HepG2 (cell line): ENCODE measurements around the gene COBL. TPM values are rescaled to one million over a fixed set of nuclear protein-coding genes. Genes with fewer than 3 reads are reported as not detected.

Source experiments
- ATAC-seq: fragments of 200-7000 bp; cut with Tn5 transposase; 3 replicates; pipeline ENCODE4 v1.9.1; 2020; ENCODE audit warnings: mild to moderate bottlenecking, moderate library complexity
- BruUV-seq: library from RNA; stranded (reverse); fragments of 400-500 nt; replicated peaks from 2 replicates; lab custom pipeline; 2021; lab: Mats Ljungman, UMichigan
- CTCF ChIA-PET: fragments of 300-600 bp; formaldehyde crosslinking; extraction: SDS; loops from one replicate; lab custom pipeline; 2021; ENCODE audit warnings: low total read pairs, inconsistent platforms, low intra/inter-chr PET ratio; lab: Yijun Ruan, JAX
- POLR2A ChIA-PET: fragments of 350-600 bp; sonication (Branson Sonifier 250); formaldehyde crosslinking; loops from one replicate; lab custom pipeline; 2020; ENCODE audit warnings: antibody characterized with exemption, inconsistent platforms; lab: Yijun Ruan, JAX
- DNase-seq: peaks from one replicate; pipeline ENCODE4 v3.0.0-alpha.2; 2015; ENCODE audit warnings: low spot score
- FAIRE-seq: peaks from 3 replicates; lab custom pipeline; 2011; peaks lifted over from hg19 to GRCh38; lab: Jason Lieb, UNC
- H2AFZ ChIP-seq: one replicate; pipeline ENCODE4 v1.6.1; 2011; ENCODE audit warnings: low read length, inconsistent platforms
- H3K27ac ChIP-seq: fragments of 300-600 bp; 3 replicates; pipeline ENCODE4 v1.8.0; 2011; ENCODE audit warnings: mixed run types, mild to moderate bottlenecking, mixed read lengths, low read length, inconsistent platforms; ENCODE audit not compliant: insufficient read depth; ENCODE audit errors: extremely low read length
- H3K27me3 ChIP-seq, 2 experiments: fragments of 200-600 bp in 1 of 2; 2 replicates in 1 of 2; 3 replicates in 1 of 2; pipeline versions ENCODE4 v1.6.0 to v1.8.0; 2011; ENCODE audit warnings: low read length in 2 of 2, mild to moderate bottlenecking in 2 of 2, moderate library complexity in 2 of 2, inconsistent platforms in 1 of 2; ENCODE audit not compliant: insufficient read depth in 2 of 2, control insufficient read depth in 1 of 2
- H3K36me3 ChIP-seq, 2 experiments: fragments of 200-600 bp in 1 of 2; replicated peaks in 1 of 2; 2 replicates in 1 of 2; 3 replicates in 1 of 2; pipeline versions ENCODE4 v1.5.1 to v1.8.0; 2011; ENCODE audit warnings: low read length in 2 of 2, inconsistent platforms in 1 of 2; ENCODE audit not compliant: insufficient read depth in 2 of 2, control insufficient read depth in 1 of 2
- H3K4me1 ChIP-seq: 2 replicates; pipeline ENCODE4 v1.5.1; 2012; ENCODE audit warnings: low read length, inconsistent platforms; ENCODE audit not compliant: insufficient read depth
- H3K4me2 ChIP-seq: 2 replicates; pipeline ENCODE4 v1.6.0; 2011; ENCODE audit warnings: low read depth, low read length, inconsistent platforms
- H3K4me3 ChIP-seq, 3 experiments: fragments of 200-600 bp in 1 of 3; sonication (generic), shearing (Covaris generic) in 1 of 3; replicated peaks in 1 of 3; 2 replicates each; pipeline ENCODE4 v1.5.1; 2011 to 2016; ENCODE audit warnings: low read length in 3 of 3, inconsistent platforms in 2 of 3, low read depth in 2 of 3, mild to moderate bottlenecking in 2 of 3, control low read depth in 1 of 3, mixed read lengths in 1 of 3; ENCODE audit not compliant: insufficient read depth in 1 of 3
- H3K79me2 ChIP-seq: one replicate; pipeline ENCODE4 v1.6.1; 2011; ENCODE audit warnings: low read length, inconsistent platforms; ENCODE audit not compliant: insufficient read depth
- H3K9ac ChIP-seq: 2 replicates; pipeline ENCODE4 v1.6.0; 2011; ENCODE audit warnings: mild to moderate bottlenecking, low read depth, low read length, inconsistent platforms; ENCODE audit not compliant: insufficient read depth
- H3K9me3 ChIP-seq: 2 replicates; pipeline ENCODE4 v1.5.1; 2012; ENCODE audit warnings: mild to moderate bottlenecking, low read length
- H4K20me1 ChIP-seq: 2 replicates; pipeline ENCODE4 v1.6.0; 2011; ENCODE audit warnings: inconsistent platforms, mild to moderate bottlenecking, low read length, moderate library complexity; ENCODE audit not compliant: insufficient read depth
- ARHGAP35 ChIP-seq: sonication (generic); formaldehyde crosslinking; IDR thresholded peaks from 2 replicates; pipeline ENCODE4 v1.9.0; 2022; ENCODE audit warnings: mild to moderate bottlenecking, inconsistent platforms, moderate library complexity, missing genetic modification reagents, borderline replicate concordance
- DNMT1 ChIP-seq: sonication (generic); formaldehyde crosslinking; IDR thresholded peaks from 2 replicates; pipeline ENCODE4 v1.5.1; 2020; ENCODE audit warnings: mild to moderate bottlenecking, missing genetic modification reagents
- HDAC2 ChIP-seq: sonication (generic); formaldehyde crosslinking; IDR thresholded peaks from 2 replicates; pipeline ENCODE4 v1.4.0; 2020; ENCODE audit warnings: missing genetic modification reagents
- JUN ChIP-seq: sonication (generic); formaldehyde crosslinking; IDR thresholded peaks from 2 replicates; pipeline ENCODE4 v1.4.0; 2020; ENCODE audit warnings: mild to moderate bottlenecking, missing genetic modification reagents
- NCOA1 ChIP-seq: sonication (generic); formaldehyde crosslinking; IDR thresholded peaks from 2 replicates; pipeline ENCODE4 v1.9.0; 2021; ENCODE audit warnings: missing genetic modification reagents
- NRL ChIP-seq: sonication (generic); formaldehyde crosslinking; IDR thresholded peaks from 2 replicates; pipeline ENCODE4 v1.5.0; 2020; ENCODE audit warnings: missing genetic modification reagents, mild to moderate bottlenecking, moderate library complexity, borderline replicate concordance
- PHF20 ChIP-seq: sonication (generic); formaldehyde crosslinking; IDR thresholded peaks from 2 replicates; pipeline ENCODE4 v1.5.0; 2020; ENCODE audit warnings: mild to moderate bottlenecking, missing genetic modification reagents
- RAD21 ChIP-seq: fragments of 450-650 bp; formaldehyde crosslinking; IDR thresholded peaks from 2 replicates; pipeline ENCODE4 v1.5.0; 2020; ENCODE audit warnings: mild to moderate bottlenecking
- RBM39 ChIP-seq: fragments of 200-400 bp; formaldehyde crosslinking; IDR thresholded peaks from one replicate; pipeline ENCODE4 v1.6.1; 2018; ENCODE audit warnings: antibody characterized with exemption, mild to moderate bottlenecking, low read depth, low read length; ENCODE audit not compliant: poor library complexity, severe bottlenecking
- RNF2 ChIP-seq: fragments of 450-650 bp; conservative IDR thresholded peaks from 2 replicates; pipeline ENCODE4 v1.6.1; 2016; ENCODE audit warnings: low read depth
- SIX4 ChIP-seq: sonication (generic); formaldehyde crosslinking; IDR thresholded peaks from 2 replicates; pipeline ENCODE4 v1.4.0; 2020; ENCODE audit warnings: missing genetic modification reagents
- ZNF589 ChIP-seq: sonication (generic); formaldehyde crosslinking; conservative IDR thresholded peaks from 2 replicates; pipeline ENCODE4 v1.8.0; 2022; ENCODE audit warnings: mild to moderate bottlenecking, moderate library complexity, missing genetic modification reagents
- ZNF7 ChIP-seq: IDR thresholded peaks from 2 replicates; pipeline ENCODE4 v1.6.1; 2016; ENCODE audit warnings: missing biosample characterization, missing genetic modification reagents
- ZNF761 ChIP-seq: sonication (generic); formaldehyde crosslinking; conservative IDR thresholded peaks from 2 replicates; pipeline ENCODE4 v1.4.0; 2020; ENCODE audit warnings: mild to moderate bottlenecking, missing genetic modification reagents
- WGBS: methylation state at CpG from one replicate; pipeline ENCODE4 v1.1.6; 2017; ENCODE audit warnings: low lambda C conversion rate; 5-methylcytosine and 5-hydroxymethylcytosine counted together
- in situ Hi-C: cut with HindIII; loops from 2 replicates; pipeline ENCODE4 v1.10.0; 2017; ENCODE audit warnings: low pct_unique_long_range_greater_than_20kb; ENCODE audit not compliant: extremely low pct_ligation_motif_present
- intact Hi-C: fragments of 100-400 bp; cut with micrococcal nuclease; formaldehyde crosslinking; loops from one replicate; pipeline ENCODE4 v1.10.0; 2022; ENCODE audit not compliant: unreplicated experiment
- polyA plus RNA-seq, 8 experiments: library from polyadenylated mRNA; depleted of rRNA in 3 of 8; stranded (reverse) in 7 of 8; unstranded in 1 of 8; fragments of >200 nt; fragmentation: Illumina TruSeq in 4 of 8; extraction: Trizol in 4 of 8; gene quantifications; 2 replicates each; pipeline versions ENCODE4 v1.2.1 to v1.2.3, GENCODE V29; 2011 to 2016; ENCODE audit warnings: low read depth in 4 of 8, missing spikeins in 1 of 8, mixed read lengths in 1 of 8; ENCODE audit not compliant: insufficient read depth in 1 of 8
- total RNA-seq, 5 experiments: library from RNA; depleted of rRNA; stranded (reverse); fragments of >200 nt; fragmentation: Illumina TruSeq; extraction: Trizol; gene quantifications; 2 replicates each; pipeline ENCODE4 v1.2.3, GENCODE V29; 2016; ENCODE audit warnings: low read depth in 1 of 5
- TF ChIP-seq, protein P1 (sequence below): sonication (generic); formaldehyde crosslinking; IDR thresholded peaks from 2 replicates; pipeline ENCODE4 v1.9.0; 2021; ENCODE audit warnings: missing genetic modification reagents, borderline replicate concordance

The COBL gene
- total and polyA plus RNA-seq, 2 of the 13 experiments (the other 11 are each of a cell fraction or from before 2014, with no cell fraction given) = 3.8 to 4.9 TPM

DNA sequence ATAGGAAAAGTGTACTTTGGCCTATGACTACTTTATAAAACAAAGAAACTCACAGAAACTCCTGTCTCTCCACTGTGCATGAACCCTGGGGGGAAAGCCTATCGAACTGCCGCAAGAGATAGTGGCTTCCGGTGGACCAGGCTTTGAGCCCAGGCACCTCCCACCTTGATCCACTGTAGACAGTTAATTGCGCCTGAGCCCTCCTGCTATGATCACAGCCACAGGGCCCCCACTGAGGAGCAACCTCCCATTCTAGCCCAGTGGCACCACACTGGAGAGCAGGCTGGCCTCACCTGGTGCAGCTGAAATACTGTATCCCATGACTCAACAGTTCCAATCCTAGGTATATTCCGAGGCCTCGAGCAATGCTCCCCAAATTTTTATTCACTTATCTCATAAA is 98.8 kb downstream of the COBL start:
- in situ Hi-C loops = no loop called here
- TF ChIP-seq RNF2 (no peak), ZNF589 (CRISPR knock-in tag) (no peak), SIX4 (CRISPR knock-in tag) (no peak), DNMT1 (CRISPR knock-in tag) (no peak), ZNF7 (CRISPR knock-in tag) (no peak), HDAC2 (CRISPR knock-in tag) (no peak), RAD21 (CRISPR knock-in tag) (no peak), JUN (no peak), NCOA1 (CRISPR knock-in tag) (no peak), PHF20 (no peak), ARHGAP35 (CRISPR knock-in tag) (no peak), NRL (CRISPR knock-in tag) (no peak), RBM39 (no peak), ZNF761 (no peak)
- TF ChIP-seq, protein P1, sequence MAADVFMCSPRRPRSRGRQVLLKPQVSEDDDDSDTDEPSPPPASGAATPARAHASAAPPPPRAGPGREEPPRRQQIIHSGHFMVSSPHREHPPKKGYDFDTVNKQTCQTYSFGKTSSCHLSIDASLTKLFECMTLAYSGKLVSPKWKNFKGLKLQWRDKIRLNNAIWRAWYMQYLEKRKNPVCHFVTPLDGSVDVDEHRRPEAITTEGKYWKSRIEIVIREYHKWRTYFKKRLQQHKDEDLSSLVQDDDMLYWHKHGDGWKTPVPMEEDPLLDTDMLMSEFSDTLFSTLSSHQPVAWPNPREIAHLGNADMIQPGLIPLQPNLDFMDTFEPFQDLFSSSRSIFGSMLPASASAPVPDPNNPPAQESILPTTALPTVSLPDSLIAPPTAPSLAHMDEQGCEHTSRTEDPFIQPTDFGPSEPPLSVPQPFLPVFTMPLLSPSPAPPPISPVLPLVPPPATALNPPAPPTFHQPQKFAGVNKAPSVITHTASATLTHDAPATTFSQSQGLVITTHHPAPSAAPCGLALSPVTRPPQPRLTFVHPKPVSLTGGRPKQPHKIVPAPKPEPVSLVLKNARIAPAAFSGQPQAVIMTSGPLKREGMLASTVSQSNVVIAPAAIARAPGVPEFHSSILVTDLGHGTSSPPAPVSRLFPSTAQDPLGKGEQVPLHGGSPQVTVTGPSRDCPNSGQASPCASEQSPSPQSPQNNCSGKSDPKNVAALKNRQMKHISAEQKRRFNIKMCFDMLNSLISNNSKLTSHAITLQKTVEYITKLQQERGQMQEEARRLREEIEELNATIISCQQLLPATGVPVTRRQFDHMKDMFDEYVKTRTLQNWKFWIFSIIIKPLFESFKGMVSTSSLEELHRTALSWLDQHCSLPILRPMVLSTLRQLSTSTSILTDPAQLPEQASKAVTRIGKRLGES = no peak
- no peaks in the 10 kb centered on the region for H3K9me3 ChIP-seq
- WGBS = 95% methylated on average over 2 of the region's 6 CpGs
- FAIRE-seq = no peak
- peaks cover 3% of the 10 kb centered on the region for H3K79me2 ChIP-seq
- CTCF ChIA-PET = no interaction called here
- intact Hi-C loops = no loop called here
- BruUV-seq = no TSS peak
- 0 out of 2 replicates have a peak, but pooled peaks cover 5% of the 10 kb centered on the region for H4K20me1 ChIP-seq
- no peak overlapping the region for H2AFZ ChIP-seq
- no peak for DNase-seq
- peaks cover 3 to 9% of the 10 kb centered on the region in 2 experiments; a peak in 2 of 5 replicates for H3K36me3 ChIP-seq
- no peaks in the 10 kb centered on the region for H3K4me1 ChIP-seq
- H3K4me2 ChIP-seq = no peak overlapping the region
- no peak overlapping the region for H3K9ac ChIP-seq
- no peak overlapping the region for H3K27ac ChIP-seq
- no peak overlapping the region for H3K4me3 ChIP-seq
- no peak for ATAC-seq
- POLR2A ChIA-PET = no interaction called here
- H3K27me3 ChIP-seq = no peaks in the 10 kb centered on the region
